GM12878 (cell line): ENCODE data around the gene AIG1. TPM values are rescaled to one million over a fixed set of nuclear protein-coding genes. Genes with fewer than 3 reads are reported as not detected.
A peak's percentile ranks its signal among the peaks of the same experiment; 100 is the strongest.

Source experiments
- ATAC-seq: fragments of 200-7000 bp; cut with Tn5 transposase; 3 replicates; pipeline ENCODE4 v1.9.1; 2020; ENCODE audit warnings: mild to moderate bottlenecking, moderate library complexity
- BruUV-seq: library from RNA; stranded (reverse); fragments of 400-500 nt; replicated peaks from 2 replicates; lab custom pipeline; 2021; lab: Mats Ljungman, UMichigan
- CTCF ChIA-PET: fragments of 300-600 bp; sonication (Branson Sonifier 250); formaldehyde crosslinking; extraction: SDS; loops from one replicate; lab custom pipeline; 2021; ENCODE audit warnings: inconsistent platforms; lab: Yijun Ruan, JAX
- POLR2A ChIA-PET: fragments of 350-600 bp; formaldehyde crosslinking; extraction: SDS; loops from one replicate; lab custom pipeline; 2021; ENCODE audit warnings: inconsistent platforms; lab: Charles Lee
- RAD21 ChIA-PET: fragments of 300-600 bp; sonication (Branson Sonifier 250); formaldehyde crosslinking; loops from one replicate; lab custom pipeline; 2023; ENCODE audit warnings: antibody characterized with exemption; ENCODE audit not compliant: unreplicated experiment; lab: Charles Lee
- SMC1A ChIA-PET: fragments of 300-600 bp; sonication (Branson Sonifier 250); formaldehyde crosslinking; loops from one replicate; lab custom pipeline; 2023; ENCODE audit not compliant: unreplicated experiment, uncharacterized antibody; lab: Charles Lee
- DNase-seq: peaks from one replicate; pipeline ENCODE4 v3.0.0-alpha.2; 2011; ENCODE audit warnings: low read depth, low spot score
- FAIRE-seq: peaks from 3 replicates; lab custom pipeline; 2011; peaks lifted over from hg19 to GRCh38; lab: Jason Lieb, UNC
- H2AFZ ChIP-seq: 2 replicates; pipeline ENCODE4 v1.6.0; 2011; ENCODE audit warnings: low read depth, low read length, control low read depth; ENCODE audit not compliant: control insufficient read depth
- H3K27ac ChIP-seq: 2 replicates; pipeline ENCODE4 v1.5.1; 2011; ENCODE audit warnings: control low read depth; ENCODE audit not compliant: control insufficient read depth, insufficient read depth
- H3K27me3 ChIP-seq, 2 experiments: replicated peaks in 1 of 2; 2 replicates each; pipeline versions ENCODE4 v1.6.0 to v1.6.1; 2011; ENCODE audit warnings: low read length in 1 of 2; ENCODE audit not compliant: control insufficient read depth in 2 of 2, insufficient read depth in 2 of 2
- H3K36me3 ChIP-seq, 2 experiments: 2 replicates each; pipeline ENCODE4 v1.5.1; 2011; ENCODE audit warnings: low read length in 1 of 2; ENCODE audit not compliant: control insufficient read depth in 2 of 2, insufficient read depth in 2 of 2
- H3K4me1 ChIP-seq: 2 replicates; pipeline ENCODE4 v1.6.1; 2011; ENCODE audit warnings: mild to moderate bottlenecking, low read length, moderate library complexity, mixed read lengths; ENCODE audit not compliant: control insufficient read depth, insufficient read depth
- H3K4me2 ChIP-seq: 2 replicates; pipeline ENCODE4 v1.6.0; 2011; ENCODE audit warnings: control low read depth; ENCODE audit not compliant: control insufficient read depth, insufficient read depth
- H3K4me3 ChIP-seq: fragments of 200-600 bp; sonication (generic); 2 replicates; pipeline ENCODE4 v1.5.1; 2016
- H3K79me2 ChIP-seq: 2 replicates; pipeline ENCODE4 v1.6.0; 2011; ENCODE audit warnings: low read length; ENCODE audit not compliant: control insufficient read depth, insufficient read depth
- H3K9ac ChIP-seq: 2 replicates; pipeline ENCODE4 v1.8.0; 2011; ENCODE audit warnings: low read length, control low read depth, mixed read lengths; ENCODE audit not compliant: control insufficient read depth, insufficient read depth
- H3K9me3 ChIP-seq: replicated peaks from 3 replicates; pipeline ENCODE4 v1.5.1; 2011; ENCODE audit warnings: mild to moderate bottlenecking, low read length; ENCODE audit not compliant: control insufficient read depth, insufficient read depth
- H4K20me1 ChIP-seq: 2 replicates; pipeline ENCODE4 v1.6.0; 2011; ENCODE audit not compliant: control insufficient read depth, insufficient read depth
- REST ChIP-seq: IDR thresholded peaks from 2 replicates; pipeline ENCODE4 v1.6.1; 2012; ENCODE audit warnings: mild to moderate bottlenecking, low read depth, low read length
- ZNF207 ChIP-seq: fragments of 450-650 bp; IDR thresholded peaks from 2 replicates; pipeline ENCODE4 v1.6.1; 2014; ENCODE audit warnings: antibody characterized with exemption, mild to moderate bottlenecking, borderline replicate concordance
- WGBS: methylation state at CpG from one replicate; pipeline ENCODE4 v1.1.6; 2016; ENCODE audit warnings: low lambda C conversion rate; ENCODE audit not compliant: insufficient replicate concordance, insufficient coverage; ENCODE audit errors: missing lambda C conversion rate; 5-methylcytosine and 5-hydroxymethylcytosine counted together
- in situ Hi-C: fragments of 300-500 bp; cut with MboI; formaldehyde crosslinking; loops from 9 replicates; pipeline ENCODE4 v1.14.3; 2018; ENCODE audit warnings: mixed read lengths
- intact Hi-C: fragments of 100-400 bp; cut with micrococcal nuclease; formaldehyde crosslinking; loops from one replicate; pipeline ENCODE4 v1.14.2; 2022; ENCODE audit not compliant: unreplicated experiment
- polyA plus RNA-seq, 11 experiments: library from polyadenylated mRNA; depleted of rRNA in 4 of 11; unstranded in 6 of 11; stranded (reverse) in 5 of 11; fragments of >200 nt; fragmentation: Nextera tagmentation in 4 of 11; fragmentation: Illumina TruSeq in 1 of 11; extraction: Ambion mirVana in 4 of 11; extraction: Trizol in 1 of 11; gene quantifications; 1 replicate in 1 of 11; 2 replicates in 10 of 11; pipeline versions ENCODE4 v1.2.1 to v1.2.3, GENCODE V29; 2011 to 2016; ENCODE audit warnings: inconsistent platforms in 2 of 11, missing spikeins in 2 of 11, low read depth in 1 of 11
- total RNA-seq, 4 experiments: library from RNA; depleted of rRNA in 3 of 4; stranded (reverse); fragments of >200 nt in 3 of 4; fragmentation: Illumina TruSeq in 1 of 4; extraction: Trizol in 1 of 4; gene quantifications; 2 replicates each; pipeline versions ENCODE4 v1.2.1 to v1.2.3, GENCODE V29; 2013 to 2021

AIG1 gene
- total and polyA plus RNA-seq, 10 of the 15 experiments (the other 5 are each of a cell fraction or from before 2014, with no cell fraction given), result 27.0 to 74.5 (median 36.4) TPM

GRCh38 chr6:143233554-143234285 lies 173.0 kb downstream of the AIG1 start:
- H3K27me3 ChIP-seq, result no peaks in the 10 kb centered on the region
- intact Hi-C loops, result loop anchor here (1.0 to 10.0 kb wide), 4 partner anchors 104 to 541 kb away; no protein-coding TSS in a partner anchor
- 72% methylated on average over 8 of the region's 8 CpGs for WGBS
- no peak overlapping the region for H3K4me3 ChIP-seq
- H2AFZ ChIP-seq, result no peak overlapping the region
- H4K20me1 ChIP-seq, result no peaks in the 10 kb centered on the region
- DNase-seq, result no peak
- peak; percentile 33; the same call in 2 of the 3 replicates for ATAC-seq
- no peaks in the 10 kb centered on the region for H3K79me2 ChIP-seq
- no TSS peak for BruUV-seq
- H3K27ac ChIP-seq, result no peak overlapping the region
- RAD21 ChIA-PET, result interaction anchor here (0.6 to 3.4 kb wide), 4 partner anchors 12 to 759 kb away, joined by 3 to 30 read pairs (median 8); no protein-coding TSS in a partner anchor
- H3K9ac ChIP-seq, result no peak overlapping the region
- SMC1A ChIA-PET, result interaction anchor here (0.6 to 4.7 kb wide), 7 partner anchors 10 to 540 kb away, joined by 3 to 54 read pairs (median 6); no protein-coding TSS in a partner anchor
- POLR2A ChIA-PET, result interaction anchor here (0.6 kb wide), 2 partner anchors 13 to 195 kb away, joined by 6 read pairs; no protein-coding TSS in a partner anchor
- no peak overlapping the region for H3K4me2 ChIP-seq
- H3K36me3 ChIP-seq, result no peaks in the 10 kb centered on the region
- H3K9me3 ChIP-seq, result no peaks in the 10 kb centered on the region
- peak; percentile 91 for FAIRE-seq
- TF ChIP-seq REST (peak; percentile 70), ZNF207 (no peak)
- in situ Hi-C loops, result no loop called here
- CTCF ChIA-PET, result interaction anchor here (0.7 to 4.7 kb wide), 8 partner anchors 12 to 541 kb away, joined by 3 to 59 read pairs (median 8); no protein-coding TSS in a partner anchor
- no peaks in the 10 kb centered on the region for H3K4me1 ChIP-seq
